Progenitor cell of endocrine pancreas (in vitro differentiated cells): ENCODE results near the gene UBE2J2. TPM values are rescaled to one million over a fixed set of nuclear protein-coding genes. Genes with fewer than 3 reads are reported as not detected.
A peak's percentile ranks its signal among the peaks of the same experiment; 100 is the strongest.

ENCODE experiments used
- DNase-seq: peaks from one replicate; pipeline ENCODE4 v3.0.0; 2021; ENCODE audit warnings: low spot score; ENCODE audit not compliant: unreplicated experiment
- H3K27ac Mint-ChIP-seq: 2 replicates; pipeline ENCODE4 v1.8.0; 2021; ENCODE audit warnings: mild to moderate bottlenecking, moderate library complexity, mixed read lengths
- H3K27me3 Mint-ChIP-seq: 2 replicates; pipeline ENCODE4 v1.8.0; 2021; ENCODE audit warnings: mixed read lengths
- H3K36me3 Mint-ChIP-seq: 2 replicates; pipeline ENCODE4 v1.8.0; 2022; ENCODE audit warnings: mixed read lengths; ENCODE audit not compliant: insufficient read depth
- H3K4me1 Mint-ChIP-seq: 2 replicates; pipeline ENCODE4 v1.8.0; 2021; ENCODE audit warnings: low read depth, mixed read lengths
- H3K4me3 Mint-ChIP-seq: 2 replicates; pipeline ENCODE4 v1.8.0; 2021; ENCODE audit warnings: low read depth, mild to moderate bottlenecking, moderate library complexity, mixed read lengths
- H3K9me3 Mint-ChIP-seq: 2 replicates; pipeline ENCODE4 v1.8.0; 2021; ENCODE audit warnings: low read depth, mixed read lengths
- CTCF ChIP-seq: fragments of 200-600 bp; sonication (generic); IDR thresholded peaks from one replicate; pipeline ENCODE4 v1.5.0; 2021; ENCODE audit warnings: antibody characterized with exemption, mild to moderate bottlenecking; ENCODE audit not compliant: unreplicated experiment
- total RNA-seq: library from RNA; stranded (reverse); gene quantifications from 2 replicates; pipeline ENCODE4 v1.2.1, GENCODE V29; 2021

UBE2J2 gene
- total RNA-seq, 1 donor from 2014 or later: 73.6 TPM

- H3K4me3 Mint-ChIP-seq: no peak overlapping the region
- H3K9me3 Mint-ChIP-seq: no peaks in the 10 kb centered on the region
- DNase-seq: no peak
- peaks cover 2% of the 10 kb centered on the region for H3K4me1 Mint-ChIP-seq
- TF ChIP-seq CTCF: no peak
- H3K27ac Mint-ChIP-seq: no peak overlapping the region
- H3K27me3 Mint-ChIP-seq: no peaks in the 10 kb centered on the region
- no peaks in the 10 kb centered on the region for H3K36me3 Mint-ChIP-seq
Measured at GRCh38 chr1:1239614-1240347, 33.9 kb downstream of the UBE2J2 start.

- H3K27ac Mint-ChIP-seq: no peak overlapping the region
- no peaks in the 10 kb centered on the region for H3K27me3 Mint-ChIP-seq
- peaks cover 3% of the 10 kb centered on the region for H3K4me1 Mint-ChIP-seq
- H3K4me3 Mint-ChIP-seq: no peak overlapping the region
- no peak for DNase-seq
- H3K36me3 Mint-ChIP-seq: peaks cover 4% of the 10 kb centered on the region
- H3K9me3 Mint-ChIP-seq: no peaks in the 10 kb centered on the region
- no peak for TF ChIP-seq CTCF
Measured at GRCh38 chr1:1239227-1239613, 34.4 kb downstream of the UBE2J2 start.

- H3K4me3 Mint-ChIP-seq: no peak overlapping the region
- H3K4me1 Mint-ChIP-seq: peaks cover 5% of the 10 kb centered on the region
- no peaks in the 10 kb centered on the region for H3K27me3 Mint-ChIP-seq
- no peak for TF ChIP-seq CTCF
- peaks cover 7% of the 10 kb centered on the region for H3K36me3 Mint-ChIP-seq
- no peak for DNase-seq
- H3K9me3 Mint-ChIP-seq: no peaks in the 10 kb centered on the region
- H3K27ac Mint-ChIP-seq: no peak overlapping the region
Measured at GRCh38 chr1:1238702-1239178, 34.9 kb downstream of the UBE2J2 start.

- Mint-ChIP-seq H3K9me3 (peaks cover 3% of the 10 kb centered on the region), H3K27me3 (no peaks in the 10 kb centered on the region), H3K4me3 (no peak overlapping the region), H3K4me1 (peaks cover 9% of the 10 kb centered on the region), H3K27ac (no peak overlapping the region), H3K36me3 (peaks cover 11% of the 10 kb centered on the region)
- DNase-seq: no peak
- no peak for TF ChIP-seq CTCF
Measured at GRCh38 chr1:1237874-1238701, 35.6 kb downstream of the UBE2J2 start.

GRCh38 chr1:1236945-1237873 is 36.4 kb downstream of the UBE2J2 start:
- Mint-ChIP-seq H3K36me3 (peaks cover 11% of the 10 kb centered on the region), H3K27me3 (no peaks in the 10 kb centered on the region), H3K4me3 (no peak overlapping the region), H3K4me1 (peaks cover 9% of the 10 kb centered on the region), H3K27ac (peak overlapping the region; percentile 62), H3K9me3 (peaks cover 3% of the 10 kb centered on the region)
- no peak for DNase-seq
- TF ChIP-seq CTCF: no peak
